ENCODE data around the gene ASS1. TPM values are rescaled to one million over a fixed set of nuclear protein-coding genes. Genes with fewer than 3 reads are reported as not detected.
"Not testable (repeated sequence)": the region's sequence is repeated elsewhere in the genome, so short reads cannot be mapped to it uniquely, and the experiment has no call there.

ASS1 gene
- total RNA-seq, 4 donors from 2014 or later = 106 to 761 (median 547) TPM

- Histone ChIP-seq H3K27me3 (peaks cover 0 to 7% of the 10 kb centered on the region in 2 donors), H3K4me3 (no peak overlapping the region), H3K4me1 (peaks cover 0 to 18% (median 4%) of the 10 kb centered on the region in 4 donors), H3K9me3 (peaks cover 0 to 9% (median 0%) of the 10 kb centered on the region in 4 donors), H3K36me3 (no peaks in the 10 kb centered on the region), H3K27ac (no peak overlapping the region)
- peak in 1 of 3 donors; percentile 55 for DNase-seq
- peak in 3 of 6 experiments; percentile 38 to 41 (median 41) for TF ChIP-seq CTCF (IDR thresholded peaks at IDR 0.05)
- no peak for TF ChIP-seq POLR2A (IDR thresholded peaks at IDR 0.05)
These were observed 12.4 kb upstream of the ASS1 start for GRCh38 chr9:130432362-130432761.

GRCh38 chr9:130432796-130433167 is 12.0 kb upstream of the ASS1 start:
- no peak for DNase-seq
- peaks cover 0 to 7% of the 10 kb centered on the region in 2 donors for H3K27me3 ChIP-seq
- no peak overlapping the region for H3K27ac ChIP-seq
- peaks cover 0 to 16% (median 4%) of the 10 kb centered on the region in 4 donors for H3K4me1 ChIP-seq
- H3K4me3 ChIP-seq = peak overlapping the region in 2 of 4 donors; percentile 41 to 44
- no peaks in the 10 kb centered on the region for H3K36me3 ChIP-seq
- H3K9me3 ChIP-seq = peaks cover 0 to 9% (median 0%) of the 10 kb centered on the region in 4 donors
- TF ChIP-seq POLR2A (IDR thresholded peaks at IDR 0.05) (no peak), CTCF (IDR thresholded peaks at IDR 0.05) (no peak)

- H3K9me3 ChIP-seq = peaks cover 0 to 9% (median 0%) of the 10 kb centered on the region in 4 donors
- H3K27me3 ChIP-seq = peaks cover 0 to 7% of the 10 kb centered on the region in 2 donors
- H3K4me1 ChIP-seq = peaks cover 0 to 16% (median 4%) of the 10 kb centered on the region in 4 donors
- DNase-seq = peak in 1 of 3 donors; percentile 71
- TF ChIP-seq POLR2A (IDR thresholded peaks at IDR 0.05) = no peak
- peak; percentile 11 to 71 (median 60) for TF ChIP-seq CTCF (IDR thresholded peaks at IDR 0.05)
- peak overlapping the region in 2 of 4 donors; percentile 41 to 44 for H3K4me3 ChIP-seq
- H3K27ac ChIP-seq = no peak overlapping the region
- H3K36me3 ChIP-seq = no peaks in the 10 kb centered on the region
These were observed 11.4 kb upstream of the ASS1 start for GRCh38 chr9:130433168-130433946.

- Histone ChIP-seq H3K27me3 (peaks cover 0 to 7% of the 10 kb centered on the region in 2 donors), H3K27ac (no peak overlapping the region), H3K4me1 (peaks cover 0 to 16% (median 4%) of the 10 kb centered on the region in 4 donors), H3K36me3 (no peaks in the 10 kb centered on the region), H3K4me3 (peak overlapping the region in 1 of 4 donors; percentile 44), H3K9me3 (peaks cover 0 to 9% (median 0%) of the 10 kb centered on the region in 4 donors)
- TF ChIP-seq POLR2A (IDR thresholded peaks at IDR 0.05) (no peak), CTCF (IDR thresholded peaks at IDR 0.05) (no peak)
- DNase-seq = no peak
These were observed 10.9 kb upstream of the ASS1 start for GRCh38 chr9:130433947-130434262.

- not testable (repeated sequence) for H3K9me3 ChIP-seq, H3K27me3 ChIP-seq, DNase-seq, H3K27ac ChIP-seq, H3K36me3 ChIP-seq, H3K4me3 ChIP-seq
- H3K4me1 ChIP-seq = peaks cover 0 to 16% (median 4%) of the 10 kb centered on the region in 4 donors
These were observed 10.1 kb upstream of the ASS1 start for GRCh38 chr9:130434656-130435055.

- no peak for DNase-seq
- Histone ChIP-seq H3K36me3 (no peaks in the 10 kb centered on the region), H3K9me3 (peaks cover 0 to 6% (median 0%) of the 10 kb centered on the region in 4 donors), H3K27me3 (peaks cover 0 to 7% of the 10 kb centered on the region in 2 donors), H3K4me3 (no peak overlapping the region), H3K27ac (no peak overlapping the region), H3K4me1 (peaks cover 0 to 16% (median 4%) of the 10 kb centered on the region in 4 donors)
- TF ChIP-seq POLR2A (IDR thresholded peaks at IDR 0.05) (no peak), CTCF (IDR thresholded peaks at IDR 0.05) (no peak)
These were observed 7.6 kb upstream of the ASS1 start for GRCh38 chr9:130437011-130437789.

All from Peyer's patch (tissue), 4 donors.